ENCODE results near the gene SGTA.
A peak's percentile ranks its signal among the peaks of the same experiment; 100 is the strongest.

Gene SGTA

GRCh38 chr19:2744113-2744512 lies 39.0 kb downstream of the SGTA start:
- no peak for DNase-seq

- no peak for DNase-seq
Measured at GRCh38 chr19:2743099-2743498, 40.0 kb downstream of the SGTA start.

GRCh38 chr19:2740314-2740656 lies 42.8 kb downstream of the SGTA start:
- DNase-seq = no peak

GRCh38 chr19:2739602-2740313 lies 43.3 kb downstream of the SGTA start, which contains the start of gene SLC39A3:
Gene SLC39A3, minus strand, starts transcription at chr19:2740017. Its CDS starts 2,760 bp downstream, at chr19:2737257.
- DNase-seq = peak; percentile 98

- no peak for DNase-seq
Measured at GRCh38 chr19:2736550-2737190, 46.4 kb downstream of the SGTA start.

GRCh38 chr19:2735374-2735773 lies 47.7 kb downstream of the SGTA start:
- no peak for DNase-seq

GRCh38 chr19:2734589-2735288 lies 48.3 kb downstream of the SGTA start:
- no peak for DNase-seq

GRCh38 chr19:2733930-2734588 lies 49.0 kb downstream of the SGTA start:
- DNase-seq = no peak

GRCh38 chr19:2732883-2733282 lies 50.2 kb downstream of the SGTA start:
- no peak for DNase-seq

- DNase-seq = no peak
Measured at GRCh38 chr19:2732157-2732725, 50.8 kb downstream of the SGTA start.

GRCh38 chr19:2731181-2731995 lies 51.7 kb downstream of the SGTA start:
- no peak for DNase-seq

GRCh38 chr19:2729943-2730818 lies 52.9 kb downstream of the SGTA start:
- DNase-seq = no peak

- no peak for DNase-seq
Measured at GRCh38 chr19:2728783-2729387, 54.2 kb downstream of the SGTA start.

- no peak for DNase-seq
Measured at GRCh38 chr19:2727640-2727944, 55.5 kb downstream of the SGTA start.

- DNase-seq = no peak
Measured at GRCh38 chr19:2726904-2727639, 56.0 kb downstream of the SGTA start.

- no peak for DNase-seq
Measured at GRCh38 chr19:2726160-2726855, 56.8 kb downstream of the SGTA start.

GRCh38 chr19:2724148-2724557 lies 58.9 kb downstream of the SGTA start:
- DNase-seq = no peak

- no peak for DNase-seq
Measured at GRCh38 chr19:2723747-2724146, 59.3 kb downstream of the SGTA start.

GRCh38 chr19:2723345-2723715 lies 59.7 kb downstream of the SGTA start:
- no peak for DNase-seq

All from CD4-positive, alpha-beta T cell treated with Interleukin-17A for 4 hours (primary cell).